Measurements from ENCODE around the gene UNC80. TPM values are rescaled to one million over a fixed set of nuclear protein-coding genes. Genes with fewer than 3 reads are reported as not detected.

The UNC80 gene
- polyA plus RNA-seq, 1 donor (not counting 4 experiments of a cell fraction or from before 2014, with no cell fraction given), result 0.13 TPM

GRCh38 chr2:209817844-209818271 is 46.2 kb downstream of the UNC80 start:
- no peak overlapping the region for H3K4me3 ChIP-seq (ENCODE audit: control insufficient read depth in 2 of 3, extremely low read depth in 1 of 3, insufficient read depth in 2 of 3, low read depth in 1 of 3, low read length in 3 of 3)
- TF ChIP-seq CTCF (optimal IDR thresholded peaks at IDR 0.05 in 1 of 3, IDR thresholded peaks at IDR 0.05 in 1 of 3, conservative IDR thresholded peaks at IDR 0.05 in 1 of 3; ENCODE audit: extremely low read depth in 1 of 3, insufficient read depth in 2 of 3, low read length in 3 of 3), result no peak
- no peak for TF ChIP-seq EZH2 (IDR thresholded peaks at IDR 0.05; ENCODE audit: low read length)
- H2AFZ ChIP-seq (ENCODE audit: control insufficient read depth, low read length), result no peak overlapping the region
- no peaks in the 10 kb centered on the region for H3K9me1 ChIP-seq (ENCODE audit: control insufficient read depth, extremely low read depth, insufficient read depth, low read length)
- no peaks in the 10 kb centered on the region for H3K79me2 ChIP-seq (ENCODE audit: control insufficient read depth, insufficient read depth, low read length)
- no peaks in the 10 kb centered on the region for H4K20me1 ChIP-seq (ENCODE audit: control insufficient read depth, extremely low read depth, insufficient read depth, low read length)
- no peak overlapping the region for H3K4me2 ChIP-seq (ENCODE audit: control insufficient read depth, extremely low read depth, insufficient read depth, low read depth, low read length)
- H3K9ac ChIP-seq (ENCODE audit: control insufficient read depth, extremely low read depth, insufficient read depth, low read length), result no peak overlapping the region
- dilution Hi-C loops (cut with MboI; ENCODE audit: extremely low pct_ligation_motif_present, low sequenced_read_pairs), result no loop called here
- no peak for DNase-seq (ENCODE audit: low read depth, low spot score)
- H3K36me3 ChIP-seq (ENCODE audit: control insufficient read depth in 2 of 2, extremely low read depth in 1 of 2, insufficient read depth in 2 of 2, low read length in 2 of 2), result no peaks in the 10 kb centered on the region
- no peaks in the 10 kb centered on the region for H3K27me3 ChIP-seq (ENCODE audit: control insufficient read depth, extremely low read depth, insufficient read depth, low read length)
- FAIRE-seq, result no peak
- no peaks in the 10 kb centered on the region for H3K9me3 ChIP-seq (ENCODE audit: control insufficient read depth, low read depth, low read length)
- H3K27ac ChIP-seq (ENCODE audit: control insufficient read depth, insufficient read depth, low read length), result no peak overlapping the region
- no peaks in the 10 kb centered on the region for H3K4me1 ChIP-seq (ENCODE audit: control insufficient read depth, extremely low read depth, insufficient read depth, low read length)

- Histone ChIP-seq H3K27ac (ENCODE audit: control insufficient read depth, insufficient read depth, low read length) (no peak overlapping the region), H3K9me1 (ENCODE audit: control insufficient read depth, extremely low read depth, insufficient read depth, low read length) (no peaks in the 10 kb centered on the region), H3K36me3 (ENCODE audit: control insufficient read depth in 2 of 2, extremely low read depth in 1 of 2, insufficient read depth in 2 of 2, low read length in 2 of 2) (no peaks in the 10 kb centered on the region), H3K9ac (ENCODE audit: control insufficient read depth, extremely low read depth, insufficient read depth, low read length) (no peak overlapping the region), H2AFZ (ENCODE audit: control insufficient read depth, low read length) (no peak overlapping the region), H3K27me3 (ENCODE audit: control insufficient read depth, extremely low read depth, insufficient read depth, low read length) (no peaks in the 10 kb centered on the region), H4K20me1 (ENCODE audit: control insufficient read depth, extremely low read depth, insufficient read depth, low read length) (no peaks in the 10 kb centered on the region), H3K9me3 (ENCODE audit: control insufficient read depth, low read depth, low read length) (no peaks in the 10 kb centered on the region), H3K4me2 (ENCODE audit: control insufficient read depth, extremely low read depth, insufficient read depth, low read depth, low read length) (no peak overlapping the region), H3K4me1 (ENCODE audit: control insufficient read depth, extremely low read depth, insufficient read depth, low read length) (no peaks in the 10 kb centered on the region), H3K79me2 (ENCODE audit: control insufficient read depth, insufficient read depth, low read length) (no peaks in the 10 kb centered on the region), H3K4me3 (ENCODE audit: control insufficient read depth in 2 of 3, extremely low read depth in 1 of 3, insufficient read depth in 2 of 3, low read depth in 1 of 3, low read length in 3 of 3) (no peak overlapping the region)
- dilution Hi-C loops (cut with MboI; ENCODE audit: extremely low pct_ligation_motif_present, low sequenced_read_pairs), result no loop called here
- no peak for DNase-seq (ENCODE audit: low read depth, low spot score)
- no peak for TF ChIP-seq CTCF (optimal IDR thresholded peaks at IDR 0.05 in 1 of 3, IDR thresholded peaks at IDR 0.05 in 1 of 3, conservative IDR thresholded peaks at IDR 0.05 in 1 of 3; ENCODE audit: extremely low read depth in 1 of 3, insufficient read depth in 2 of 3, low read length in 3 of 3)
- TF ChIP-seq EZH2 (IDR thresholded peaks at IDR 0.05; ENCODE audit: low read length), result no peak
- FAIRE-seq, result no peak
Observed at GRCh38 chr2:209818939-209819338, 47.3 kb downstream of the UNC80 start.

Data from keratinocyte (primary cell).